MCF 10A (cell line): ENCODE results near the gene WNT16. TPM values are rescaled to one million over a fixed set of nuclear protein-coding genes. Genes with fewer than 3 reads are reported as not detected.

ENCODE experiments used
- BruUV-seq: library from RNA; stranded (reverse); fragments of 400-500 nt; replicated peaks from 2 replicates; lab custom pipeline; 2021; lab: Mats Ljungman, UMichigan
- CTCF ChIA-PET: fragments of 300-600 bp; sonication (Branson Sonifier 250); formaldehyde crosslinking; extraction: SDS; loops from one replicate; lab custom pipeline; 2021; ENCODE audit warnings: antibody characterized with exemption, inconsistent platforms; lab: Yijun Ruan, JAX
- POLR2A ChIA-PET: fragments of 300-600, 350-650 bp; sonication (Branson Sonifier 250); formaldehyde crosslinking; extraction: SDS; loops from one replicate; lab custom pipeline; 2020; ENCODE audit warnings: antibody characterized with exemption, inconsistent platforms; lab: Yijun Ruan, JAX
- DNase-seq: peaks from one replicate; pipeline ENCODE4 v3.0.0-alpha.2; 2018; ENCODE audit not compliant: unreplicated experiment
- H3K27ac Mint-ChIP-seq: one replicate; pipeline ENCODE4 v1.8.0; 2022; ENCODE audit warnings: mild to moderate bottlenecking, low read depth, mixed read lengths; ENCODE audit not compliant: unreplicated experiment
- H3K27me3 Mint-ChIP-seq: one replicate; pipeline ENCODE4 v1.8.0; 2022; ENCODE audit warnings: mixed read lengths; ENCODE audit not compliant: insufficient read depth, unreplicated experiment
- H3K36me3 Mint-ChIP-seq: one replicate; pipeline ENCODE4 v1.8.0; 2022; ENCODE audit warnings: mild to moderate bottlenecking, moderate library complexity, mixed read lengths; ENCODE audit not compliant: insufficient read depth, unreplicated experiment
- H3K4me1 Mint-ChIP-seq: one replicate; pipeline ENCODE4 v1.8.0; 2022; ENCODE audit warnings: mixed read lengths; ENCODE audit not compliant: insufficient read depth, unreplicated experiment
- H3K4me3 Mint-ChIP-seq: one replicate; pipeline ENCODE4 v1.8.0; 2022; ENCODE audit warnings: mild to moderate bottlenecking, moderate library complexity, mixed read lengths; ENCODE audit not compliant: unreplicated experiment
- H3K9me3 Mint-ChIP-seq: one replicate; pipeline ENCODE4 v1.8.0; 2022; ENCODE audit warnings: mixed read lengths; ENCODE audit not compliant: unreplicated experiment
- intact Hi-C: fragments of 100-400 bp; cut with micrococcal nuclease; formaldehyde crosslinking; loops from 2 replicates; pipeline ENCODE4 v1.14.1; 2022
- total RNA-seq: library from RNA; stranded (reverse); gene quantifications from 2 replicates; pipeline ENCODE4 v1.2.3, GENCODE V29; 2022
- TF ChIP-seq, protein P1 (sequence below): fragments of 200-600 bp; IDR thresholded peaks from one replicate; pipeline ENCODE4 v1.8.0; 2022; ENCODE audit warnings: antibody characterized with exemption, mild to moderate bottlenecking; ENCODE audit not compliant: unreplicated experiment

Gene WNT16
- total RNA-seq, 1 experiment from 2014 or later = not detected

DNA sequence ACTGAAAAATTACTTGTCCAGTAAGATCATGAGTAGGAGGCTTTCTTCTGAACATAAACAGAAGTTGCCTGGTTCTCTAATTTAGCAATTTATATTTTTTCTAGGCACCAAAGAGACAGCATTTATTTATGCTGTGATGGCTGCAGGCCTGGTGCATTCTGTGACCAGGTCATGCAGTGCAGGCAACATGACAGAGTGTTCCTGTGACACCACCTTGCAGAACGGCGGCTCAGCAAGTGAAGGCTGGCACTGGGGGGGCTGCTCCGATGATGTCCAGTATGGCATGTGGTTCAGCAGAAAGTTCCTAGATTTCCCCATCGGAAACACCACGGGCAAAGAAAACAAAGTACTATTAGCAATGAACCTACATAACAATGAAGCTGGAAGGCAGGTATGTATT lies 2.8 kb downstream of the WNT16 start:
- ChIA-PET POLR2A (no interaction called here), CTCF (interaction anchor here (0.9 kb wide), 1 partner anchor 21 kb away, joined by 3 read pairs; no protein-coding TSS in a partner anchor)
- Mint-ChIP-seq H3K4me3 (no peak overlapping the region), H3K36me3 (no peaks in the 10 kb centered on the region), H3K4me1 (peaks cover 5% of the 10 kb centered on the region), H3K27ac (no peak overlapping the region), H3K27me3 (peaks cover 73% of the 10 kb centered on the region), H3K9me3 (no peaks in the 10 kb centered on the region)
- intact Hi-C loops = loop anchor here (10.0 kb wide), 1 partner anchor 207 kb away; no protein-coding TSS in a partner anchor
- BruUV-seq = no TSS peak
- DNase-seq = no peak
- TF ChIP-seq, protein P1, sequence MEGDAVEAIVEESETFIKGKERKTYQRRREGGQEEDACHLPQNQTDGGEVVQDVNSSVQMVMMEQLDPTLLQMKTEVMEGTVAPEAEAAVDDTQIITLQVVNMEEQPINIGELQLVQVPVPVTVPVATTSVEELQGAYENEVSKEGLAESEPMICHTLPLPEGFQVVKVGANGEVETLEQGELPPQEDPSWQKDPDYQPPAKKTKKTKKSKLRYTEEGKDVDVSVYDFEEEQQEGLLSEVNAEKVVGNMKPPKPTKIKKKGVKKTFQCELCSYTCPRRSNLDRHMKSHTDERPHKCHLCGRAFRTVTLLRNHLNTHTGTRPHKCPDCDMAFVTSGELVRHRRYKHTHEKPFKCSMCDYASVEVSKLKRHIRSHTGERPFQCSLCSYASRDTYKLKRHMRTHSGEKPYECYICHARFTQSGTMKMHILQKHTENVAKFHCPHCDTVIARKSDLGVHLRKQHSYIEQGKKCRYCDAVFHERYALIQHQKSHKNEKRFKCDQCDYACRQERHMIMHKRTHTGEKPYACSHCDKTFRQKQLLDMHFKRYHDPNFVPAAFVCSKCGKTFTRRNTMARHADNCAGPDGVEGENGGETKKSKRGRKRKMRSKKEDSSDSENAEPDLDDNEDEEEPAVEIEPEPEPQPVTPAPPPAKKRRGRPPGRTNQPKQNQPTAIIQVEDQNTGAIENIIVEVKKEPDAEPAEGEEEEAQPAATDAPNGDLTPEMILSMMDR = no peak

- POLR2A ChIA-PET = no interaction called here
- H3K27ac Mint-ChIP-seq = no peak overlapping the region
- H3K4me1 Mint-ChIP-seq = peaks cover 5% of the 10 kb centered on the region
- TF ChIP-seq, protein P1 = no peak
- no peak overlapping the region for H3K4me3 Mint-ChIP-seq
- DNase-seq = no peak
- CTCF ChIA-PET = interaction anchor here (0.5 kb wide), 1 partner anchor 675 kb away, joined by 3 read pairs; no protein-coding TSS in a partner anchor
- no peaks in the 10 kb centered on the region for H3K9me3 Mint-ChIP-seq
- no peaks in the 10 kb centered on the region for H3K36me3 Mint-ChIP-seq
- no TSS peak for BruUV-seq
- H3K27me3 Mint-ChIP-seq = peaks cover 57% of the 10 kb centered on the region
- intact Hi-C loops = loop anchor here (10.0 kb wide), 1 partner anchor 210 kb away; no protein-coding TSS in a partner anchor
Observed at GRCh38 chr7:121334376-121334775, 5.6 kb downstream of the WNT16 start.

DNA sequence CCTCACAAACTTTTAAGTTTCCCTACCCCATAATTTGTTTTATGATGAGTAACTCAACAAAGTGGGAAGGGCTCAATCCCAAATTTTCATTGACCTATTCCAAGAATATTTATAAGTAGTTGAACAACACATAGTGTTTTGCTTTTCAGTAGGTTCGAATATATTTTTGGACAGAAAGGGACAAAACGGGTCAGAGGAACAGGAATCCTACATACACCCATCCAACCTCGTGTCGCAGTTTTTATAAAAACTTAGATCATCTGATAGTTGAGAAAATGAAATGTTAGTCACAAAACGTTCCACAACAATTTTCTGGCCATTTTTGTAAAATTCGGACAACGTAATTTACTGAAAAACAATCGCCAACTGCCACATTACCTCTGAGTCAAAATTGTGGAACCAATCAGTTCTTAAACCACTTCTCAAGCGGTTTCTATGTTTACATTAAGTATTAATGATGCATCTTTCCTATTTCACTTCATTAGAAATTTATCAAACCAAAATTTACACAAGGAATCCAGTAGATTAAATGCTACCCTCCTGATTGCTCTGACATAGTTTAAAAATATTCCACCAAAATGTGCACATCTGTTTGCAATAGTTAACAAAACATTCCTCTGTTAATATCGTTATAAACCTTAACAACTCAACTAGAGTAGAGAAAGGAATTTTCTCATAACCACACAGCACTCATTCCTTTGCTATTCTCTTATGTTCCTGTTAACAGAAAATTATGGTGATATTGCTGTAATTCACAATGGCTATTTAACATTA lies 6.3 kb downstream of the WNT16 start:
- intact Hi-C loops = loop anchor here (10.0 kb wide), 1 partner anchor 210 kb away; no protein-coding TSS in a partner anchor
- DNase-seq = no peak
- BruUV-seq = no TSS peak
- CTCF ChIA-PET = interaction anchor here (0.7 to 1.1 kb wide), 2 partner anchors 10 to 353 kb away, joined by 3 to 4 read pairs; no protein-coding TSS in a partner anchor
- Mint-ChIP-seq H3K36me3 (no peaks in the 10 kb centered on the region), H3K27me3 (peaks cover 51% of the 10 kb centered on the region), H3K9me3 (no peaks in the 10 kb centered on the region), H3K27ac (no peak overlapping the region), H3K4me1 (peaks cover 5% of the 10 kb centered on the region), H3K4me3 (no peak overlapping the region)
- TF ChIP-seq, protein P1 = no peak
- POLR2A ChIA-PET = no interaction called here

DNA sequence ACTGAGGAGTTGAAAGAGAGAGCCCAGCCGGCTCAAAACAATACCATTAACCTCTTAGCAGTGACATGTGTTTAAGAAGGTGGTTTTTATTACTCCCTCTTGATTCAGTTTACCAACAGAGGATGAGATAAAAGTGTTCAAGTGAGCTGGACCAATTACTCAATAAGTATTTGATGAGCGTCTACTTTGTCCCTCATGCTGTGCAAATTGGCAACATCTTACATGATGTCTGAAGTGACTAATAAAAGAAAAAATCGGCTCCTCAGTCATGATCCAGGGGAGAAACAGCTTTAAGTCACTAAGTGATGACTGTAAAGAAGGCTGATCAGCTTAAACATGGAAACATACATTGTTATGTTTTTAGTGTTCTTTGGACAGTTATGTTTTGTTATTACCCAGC lies 7.8 kb downstream of the WNT16 start:
- TF ChIP-seq, protein P1 = no peak
- no TSS peak for BruUV-seq
- H3K4me3 Mint-ChIP-seq = no peak overlapping the region
- no peak for DNase-seq
- H3K4me1 Mint-ChIP-seq = no peaks in the 10 kb centered on the region
- H3K27ac Mint-ChIP-seq = no peak overlapping the region
- peaks cover 35% of the 10 kb centered on the region for H3K27me3 Mint-ChIP-seq
- ChIA-PET POLR2A (no interaction called here), CTCF (interaction anchor here (0.6 to 1.3 kb wide), 4 partner anchors 42 to 226 kb away, joined by 3 to 5 read pairs (median 4); no protein-coding TSS in a partner anchor)
- H3K36me3 Mint-ChIP-seq = no peaks in the 10 kb centered on the region
- intact Hi-C loops = loop anchor here (10.0 kb wide), 1 partner anchor 212 kb away; no protein-coding TSS in a partner anchor
- no peaks in the 10 kb centered on the region for H3K9me3 Mint-ChIP-seq
